Mesendoderm (in vitro differentiated cells): ENCODE data around the gene FRYL.
"Not testable (repeated sequence)": the region's sequence is repeated elsewhere in the genome, so short reads cannot be mapped to it uniquely, and the experiment has no call there.

Experiments
- DNase-seq: peaks from one replicate; pipeline ENCODE4 v3.0.0; 2013
- H2AK5ac ChIP-seq: 2 replicates; pipeline ENCODE4 v1.6.1; 2013; ENCODE audit warnings: low read length, inconsistent platforms
- H2BK120ac ChIP-seq: 2 replicates; pipeline ENCODE4 v1.6.1; 2013; ENCODE audit warnings: low read depth, mild to moderate bottlenecking, low read length, moderate library complexity, mixed read lengths
- H2BK15ac ChIP-seq: replicated peaks from 2 replicates; pipeline ENCODE4 v1.6.1; 2013; ENCODE audit warnings: low read depth, mild to moderate bottlenecking, moderate library complexity
- H2BK5ac ChIP-seq: 2 replicates; pipeline ENCODE4 v1.6.1; 2013; ENCODE audit warnings: low read length, inconsistent platforms
- H3K18ac ChIP-seq: 2 replicates; pipeline ENCODE4 v1.6.1; 2013; ENCODE audit warnings: mild to moderate bottlenecking, low read length, mixed read lengths
- H3K23ac ChIP-seq: one replicate; pipeline ENCODE4 v1.6.1; 2013; ENCODE audit warnings: low read length
- H3K27ac ChIP-seq: 2 replicates; pipeline ENCODE4 v1.5.1; 2013; ENCODE audit warnings: low read depth, mild to moderate bottlenecking, inconsistent platforms, low read length, moderate library complexity
- H3K27me3 ChIP-seq: 2 replicates; pipeline ENCODE4 v1.6.1; 2013; ENCODE audit warnings: low read length, control low read depth, mild to moderate bottlenecking, inconsistent platforms; ENCODE audit not compliant: insufficient read depth, poor library complexity
- H3K36me3 ChIP-seq: 2 replicates; pipeline ENCODE4 v1.6.1; 2013; ENCODE audit warnings: low read length, inconsistent platforms; ENCODE audit not compliant: control insufficient read depth, insufficient read depth
- H3K4ac ChIP-seq: one replicate; pipeline ENCODE4 v1.6.1; 2013; ENCODE audit warnings: low read depth, mild to moderate bottlenecking, low read length, moderate library complexity
- H3K4me1 ChIP-seq: 2 replicates; pipeline ENCODE4 v1.6.1; 2013; ENCODE audit warnings: low read depth, low read length, inconsistent platforms; ENCODE audit not compliant: control insufficient read depth
- H3K4me2 ChIP-seq: 2 replicates; pipeline ENCODE4 v1.6.1; 2013; ENCODE audit warnings: low read length
- H3K4me3 ChIP-seq: 2 replicates; pipeline ENCODE4 v1.5.1; 2013; ENCODE audit warnings: mild to moderate bottlenecking, low read length
- H3K56ac ChIP-seq: one replicate; pipeline ENCODE4 v1.6.1; 2013; ENCODE audit warnings: low read length
- H3K79me1 ChIP-seq: 2 replicates; pipeline ENCODE4 v1.6.1; 2013; ENCODE audit warnings: low read length, inconsistent platforms
- H3K79me2 ChIP-seq: 2 replicates; pipeline ENCODE4 v1.6.1; 2013; ENCODE audit warnings: mild to moderate bottlenecking, low read length; ENCODE audit not compliant: control insufficient read depth, insufficient read depth
- H3K9ac ChIP-seq: 2 replicates; pipeline ENCODE4 v1.6.1; 2013; ENCODE audit warnings: low read length, inconsistent platforms
- H4K5ac ChIP-seq: one replicate; pipeline ENCODE4 v1.6.1; 2013; ENCODE audit warnings: low read length
- H4K8ac ChIP-seq: one replicate; pipeline ENCODE4 v1.6.1; 2013; ENCODE audit warnings: low read depth, mild to moderate bottlenecking, control low read depth, low read length, moderate library complexity
- WGBS: extraction: QIAGEN DNeasy Blood & Tissue Kit; methylation state at CpG from one replicate; pipeline ENCODE4 v1.1.7; 2013; ENCODE audit warnings: low lambda C conversion rate, missing lambda C conversion rate; ENCODE audit not compliant: insufficient coverage; ENCODE audit errors: extremely low coverage; 5-methylcytosine and 5-hydroxymethylcytosine counted together

Gene FRYL

GRCh38 chr4:48800155-48800554 is 20.1 kb upstream of the FRYL start:
- H3K9ac ChIP-seq, H2BK5ac ChIP-seq, H3K36me3 ChIP-seq, H3K4me1 ChIP-seq, H4K8ac ChIP-seq, H3K18ac ChIP-seq, H2BK120ac ChIP-seq, H3K79me2 ChIP-seq, H3K27me3 ChIP-seq, H3K56ac ChIP-seq, H3K79me1 ChIP-seq, DNase-seq, H4K5ac ChIP-seq, H3K27ac ChIP-seq, H2AK5ac ChIP-seq, H2BK15ac ChIP-seq, H3K4me2 ChIP-seq, H3K4ac ChIP-seq, H3K4me3 ChIP-seq, H3K23ac ChIP-seq: not testable (repeated sequence)
- WGBS, result no CpG with 5 or more reads among the region's 2 CpGs

- WGBS, result no CpG with 5 or more reads among the region's 2 CpGs
- H2AK5ac ChIP-seq, result no peak overlapping the region
- H3K27me3 ChIP-seq, result no peaks in the 10 kb centered on the region
These were observed 19.1 kb upstream of the FRYL start for GRCh38 chr4:48799157-48799556.

GRCh38 chr4:48798117-48798516 is 18.0 kb upstream of the FRYL start:
- no peak overlapping the region for H3K23ac ChIP-seq
- no peak overlapping the region for H3K4ac ChIP-seq
- H3K36me3 ChIP-seq, result no peaks in the 10 kb centered on the region
- H4K8ac ChIP-seq, result no peak overlapping the region
- no CpG with 5 or more reads among the region's 2 CpGs for WGBS
- no peak overlapping the region for H2BK5ac ChIP-seq
- no peaks in the 10 kb centered on the region for H3K27me3 ChIP-seq
- H3K4me1 ChIP-seq, result peaks cover 2% of the 10 kb centered on the region
- no peaks in the 10 kb centered on the region for H3K79me2 ChIP-seq
- DNase-seq, result no peak
- H3K56ac ChIP-seq, result no peak overlapping the region
- no peak overlapping the region for H3K9ac ChIP-seq
- H3K27ac ChIP-seq, result no peak overlapping the region
- H3K18ac ChIP-seq, result no peak overlapping the region
- H3K79me1 ChIP-seq, result no peaks in the 10 kb centered on the region
- no peak overlapping the region for H4K5ac ChIP-seq
- no peak overlapping the region for H2BK120ac ChIP-seq
- H2AK5ac ChIP-seq, result no peak overlapping the region
- H2BK15ac ChIP-seq, result no peak overlapping the region
- H3K4me2 ChIP-seq, result no peak overlapping the region
- no peak overlapping the region for H3K4me3 ChIP-seq

More at GRCh38 chr4:48799157-48799556, 19.1 kb upstream of the FRYL start:
- Histone ChIP-seq H3K56ac (no peak overlapping the region), H4K8ac (no peak overlapping the region), H2BK5ac (no peak overlapping the region), H3K4ac (no peak overlapping the region), H3K4me3 (no peak overlapping the region), H3K27ac (no peak overlapping the region), H2BK15ac (no peak overlapping the region), H3K4me2 (no peak overlapping the region), H3K4me1 (peaks cover 2% of the 10 kb centered on the region), H3K36me3 (no peaks in the 10 kb centered on the region), H3K79me1 (no peaks in the 10 kb centered on the region), H3K23ac (no peak overlapping the region), H3K18ac (no peak overlapping the region), H4K5ac (no peak overlapping the region), H3K79me2 (no peaks in the 10 kb centered on the region), H2BK120ac (no peak overlapping the region), H3K9ac (no peak overlapping the region)
- no peak for DNase-seq

- peaks cover 2% of the 10 kb centered on the region for H3K4me1 ChIP-seq
- H4K5ac ChIP-seq, result no peak overlapping the region
- H2BK15ac ChIP-seq, result no peak overlapping the region
- H3K9ac ChIP-seq, result no peak overlapping the region
- H3K56ac ChIP-seq, result peak overlapping the region; percentile 56
- no peak overlapping the region for H3K23ac ChIP-seq
- H2BK5ac ChIP-seq, result peak overlapping the region; percentile 71
- no peaks in the 10 kb centered on the region for H3K79me2 ChIP-seq
- H3K4me3 ChIP-seq, result no peak overlapping the region
- no peaks in the 10 kb centered on the region for H3K79me1 ChIP-seq
- no peak overlapping the region for H2BK120ac ChIP-seq
- H3K27me3 ChIP-seq, result no peaks in the 10 kb centered on the region
- no peak overlapping the region for H3K4me2 ChIP-seq
- H3K36me3 ChIP-seq, result no peaks in the 10 kb centered on the region
- no peak overlapping the region for H3K4ac ChIP-seq
- no peak overlapping the region for H3K27ac ChIP-seq
- DNase-seq, result no peak
- no peak overlapping the region for H2AK5ac ChIP-seq
- H4K8ac ChIP-seq, result no peak overlapping the region
- H3K18ac ChIP-seq, result no peak overlapping the region
- WGBS, result no CpG with 5 or more reads among the region's 1 CpG
These were observed 17.0 kb upstream of the FRYL start for GRCh38 chr4:48796927-48797679.

GRCh38 chr4:48796191-48796926 is 16.3 kb upstream of the FRYL start:
- Histone ChIP-seq H3K27ac (no peak overlapping the region), H2BK120ac (no peak overlapping the region), H4K5ac (no peak overlapping the region), H3K4me1 (peaks cover 2% of the 10 kb centered on the region), H3K27me3 (no peaks in the 10 kb centered on the region), H2AK5ac (no peak overlapping the region), H3K23ac (no peak overlapping the region), H3K18ac (no peak overlapping the region), H3K36me3 (no peaks in the 10 kb centered on the region), H3K79me2 (no peaks in the 10 kb centered on the region), H3K9ac (no peak overlapping the region), H3K4me3 (no peak overlapping the region), H3K79me1 (no peaks in the 10 kb centered on the region), H2BK15ac (no peak overlapping the region), H3K56ac (no peak overlapping the region), H4K8ac (no peak overlapping the region), H3K4me2 (no peak overlapping the region), H3K4ac (no peak overlapping the region), H2BK5ac (no peak overlapping the region)
- peak; percentile 57 for DNase-seq
- no CpG with 5 or more reads among the region's 2 CpGs for WGBS
